MM.1S (cell line): ENCODE measurements around the gene MLLT10.
A peak's percentile ranks its signal among the peaks of the same experiment; 100 is the strongest.

Source experiments
- EZH2 ChIP-seq: fragments of 300-600 bp; sonication (generic); optimal IDR thresholded peaks from 2 replicates; pipeline ENCODE3; 2017; ENCODE audit warnings: low read depth, mild to moderate bottlenecking, antibody characterized with exemption, low read length, mixed read lengths
- EZH2phosphoT487 ChIP-seq: fragments of 300-600 bp; sonication (generic); IDR thresholded peaks from 2 replicates; pipeline ENCODE4 v1.6.1; 2018; ENCODE audit warnings: antibody characterized with exemption, low read length
- TF ChIP-seq, protein P1 (sequence below): fragments of 300-600 bp; sonication (generic); IDR thresholded peaks from 2 replicates; pipeline ENCODE4 v1.5.1; 2016; ENCODE audit warnings: antibody characterized with exemption, low read length, mixed read lengths

DNA sequence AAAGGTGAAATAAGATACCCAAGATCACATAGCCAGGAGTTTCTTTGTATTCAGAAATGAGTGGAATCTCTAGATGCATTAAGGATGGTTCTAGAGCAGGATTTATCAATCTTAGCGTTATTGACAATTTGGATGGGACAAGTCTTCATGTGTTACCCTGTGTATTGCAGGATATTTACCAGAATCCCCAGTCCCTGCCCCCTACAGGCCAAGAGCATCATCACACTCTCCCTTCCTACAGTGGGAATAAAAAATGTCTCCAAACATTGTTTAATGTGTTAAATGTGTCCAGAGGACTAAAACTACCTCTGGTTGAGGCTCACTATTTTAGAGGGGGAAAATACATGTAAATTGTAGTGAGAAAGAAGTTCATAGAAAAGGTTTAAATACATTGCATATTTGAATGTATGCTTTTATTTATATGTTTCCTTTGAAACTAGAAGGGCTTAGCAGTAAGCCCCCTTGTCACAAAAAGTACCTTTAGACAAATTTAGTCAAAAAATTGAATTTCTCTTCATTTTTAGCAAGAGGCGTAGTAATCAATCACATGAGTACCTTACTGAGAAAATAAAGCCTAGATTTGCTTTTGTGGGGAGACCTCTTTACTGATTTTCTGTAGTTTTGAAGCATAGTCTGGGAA, 141.2 kb downstream of the MLLT10 start:
- TF ChIP-seq, protein P1, sequence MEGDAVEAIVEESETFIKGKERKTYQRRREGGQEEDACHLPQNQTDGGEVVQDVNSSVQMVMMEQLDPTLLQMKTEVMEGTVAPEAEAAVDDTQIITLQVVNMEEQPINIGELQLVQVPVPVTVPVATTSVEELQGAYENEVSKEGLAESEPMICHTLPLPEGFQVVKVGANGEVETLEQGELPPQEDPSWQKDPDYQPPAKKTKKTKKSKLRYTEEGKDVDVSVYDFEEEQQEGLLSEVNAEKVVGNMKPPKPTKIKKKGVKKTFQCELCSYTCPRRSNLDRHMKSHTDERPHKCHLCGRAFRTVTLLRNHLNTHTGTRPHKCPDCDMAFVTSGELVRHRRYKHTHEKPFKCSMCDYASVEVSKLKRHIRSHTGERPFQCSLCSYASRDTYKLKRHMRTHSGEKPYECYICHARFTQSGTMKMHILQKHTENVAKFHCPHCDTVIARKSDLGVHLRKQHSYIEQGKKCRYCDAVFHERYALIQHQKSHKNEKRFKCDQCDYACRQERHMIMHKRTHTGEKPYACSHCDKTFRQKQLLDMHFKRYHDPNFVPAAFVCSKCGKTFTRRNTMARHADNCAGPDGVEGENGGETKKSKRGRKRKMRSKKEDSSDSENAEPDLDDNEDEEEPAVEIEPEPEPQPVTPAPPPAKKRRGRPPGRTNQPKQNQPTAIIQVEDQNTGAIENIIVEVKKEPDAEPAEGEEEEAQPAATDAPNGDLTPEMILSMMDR = peak; percentile 84
- no peak for TF ChIP-seq EZH2
- TF ChIP-seq EZH2phosphoT487 = no peak
